GM06990 (cell line): ENCODE results near the gene TMEM229B.
A peak's percentile ranks its signal among the peaks of the same experiment; 100 is the strongest.

ENCODE experiments used
- DNase-seq: peaks from one replicate; pipeline ENCODE4 v3.0.0-alpha.2; 2011; ENCODE audit not compliant: insufficient read length; ENCODE audit errors: extremely low read depth
- H3K27me3 ChIP-seq: replicated peaks from 2 replicates; pipeline ENCODE4 v1.6.0; 2011; ENCODE audit warnings: low read length; ENCODE audit not compliant: control insufficient read depth, insufficient read depth
- H3K36me3 ChIP-seq: 2 replicates; pipeline ENCODE4 v1.5.1; 2011; ENCODE audit warnings: low read length; ENCODE audit not compliant: control insufficient read depth, insufficient read depth
- H3K4me3 ChIP-seq: replicated peaks from 2 replicates; pipeline ENCODE4 v1.5.1; 2011; ENCODE audit warnings: low read depth, mild to moderate bottlenecking, control low read depth, low read length
- TF ChIP-seq, protein P1 (sequence below): IDR thresholded peaks from 2 replicates; pipeline ENCODE4 v1.5.1; 2011; ENCODE audit warnings: low read length, control low read depth, mild to moderate bottlenecking, inconsistent platforms; ENCODE audit not compliant: insufficient read depth, poor library complexity, severe bottlenecking

TMEM229B gene

DNA sequence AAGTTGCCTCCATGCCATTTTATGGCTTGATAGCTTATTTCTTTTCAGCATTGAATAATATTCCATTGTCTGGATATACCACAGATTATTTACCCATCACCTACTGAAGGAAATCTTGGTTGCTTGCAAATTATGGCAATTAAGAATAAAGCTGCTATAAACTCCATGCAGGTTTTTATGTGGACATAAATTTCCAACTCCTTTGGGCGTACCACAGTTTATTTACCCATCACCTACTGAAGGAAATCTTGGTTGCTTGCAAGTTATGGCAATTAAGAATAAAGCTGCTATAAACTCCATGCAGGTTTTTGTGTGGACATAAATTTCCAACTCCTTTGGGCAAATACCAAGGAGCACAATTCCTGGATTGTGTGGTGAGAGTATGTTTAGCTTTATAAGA, 32.0 kb upstream of the TMEM229B start:
- Histone ChIP-seq H3K4me3 (no peak overlapping the region), H3K27me3 (peaks cover 2% of the 10 kb centered on the region), H3K36me3 (no peaks in the 10 kb centered on the region)
- no peak for DNase-seq
- TF ChIP-seq, protein P1, sequence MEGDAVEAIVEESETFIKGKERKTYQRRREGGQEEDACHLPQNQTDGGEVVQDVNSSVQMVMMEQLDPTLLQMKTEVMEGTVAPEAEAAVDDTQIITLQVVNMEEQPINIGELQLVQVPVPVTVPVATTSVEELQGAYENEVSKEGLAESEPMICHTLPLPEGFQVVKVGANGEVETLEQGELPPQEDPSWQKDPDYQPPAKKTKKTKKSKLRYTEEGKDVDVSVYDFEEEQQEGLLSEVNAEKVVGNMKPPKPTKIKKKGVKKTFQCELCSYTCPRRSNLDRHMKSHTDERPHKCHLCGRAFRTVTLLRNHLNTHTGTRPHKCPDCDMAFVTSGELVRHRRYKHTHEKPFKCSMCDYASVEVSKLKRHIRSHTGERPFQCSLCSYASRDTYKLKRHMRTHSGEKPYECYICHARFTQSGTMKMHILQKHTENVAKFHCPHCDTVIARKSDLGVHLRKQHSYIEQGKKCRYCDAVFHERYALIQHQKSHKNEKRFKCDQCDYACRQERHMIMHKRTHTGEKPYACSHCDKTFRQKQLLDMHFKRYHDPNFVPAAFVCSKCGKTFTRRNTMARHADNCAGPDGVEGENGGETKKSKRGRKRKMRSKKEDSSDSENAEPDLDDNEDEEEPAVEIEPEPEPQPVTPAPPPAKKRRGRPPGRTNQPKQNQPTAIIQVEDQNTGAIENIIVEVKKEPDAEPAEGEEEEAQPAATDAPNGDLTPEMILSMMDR = no peak

DNA sequence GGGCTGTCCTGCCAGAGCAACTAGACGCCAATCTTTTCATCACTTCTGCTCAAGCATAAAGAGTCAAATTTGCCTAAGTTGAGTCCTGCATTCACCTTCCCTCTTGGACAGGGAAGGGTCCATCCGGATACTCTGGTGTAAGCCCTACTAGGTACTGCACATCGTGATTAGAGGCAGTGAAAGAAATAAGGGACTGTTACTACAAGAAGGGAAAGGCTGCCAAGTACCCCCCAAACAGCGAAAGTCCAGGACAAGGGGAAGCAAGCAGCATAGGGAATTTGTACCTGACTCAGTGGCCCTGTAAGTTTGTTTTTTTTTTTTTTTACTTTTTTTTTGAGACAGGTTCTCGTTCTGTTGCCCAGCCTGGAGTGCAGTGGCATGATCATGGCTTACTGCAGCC, 30.9 kb upstream of the TMEM229B start:
- H3K4me3 ChIP-seq = no peak overlapping the region
- DNase-seq = no peak
- TF ChIP-seq, protein P1 = no peak
- H3K27me3 ChIP-seq = peaks cover 2% of the 10 kb centered on the region
- no peaks in the 10 kb centered on the region for H3K36me3 ChIP-seq

DNA sequence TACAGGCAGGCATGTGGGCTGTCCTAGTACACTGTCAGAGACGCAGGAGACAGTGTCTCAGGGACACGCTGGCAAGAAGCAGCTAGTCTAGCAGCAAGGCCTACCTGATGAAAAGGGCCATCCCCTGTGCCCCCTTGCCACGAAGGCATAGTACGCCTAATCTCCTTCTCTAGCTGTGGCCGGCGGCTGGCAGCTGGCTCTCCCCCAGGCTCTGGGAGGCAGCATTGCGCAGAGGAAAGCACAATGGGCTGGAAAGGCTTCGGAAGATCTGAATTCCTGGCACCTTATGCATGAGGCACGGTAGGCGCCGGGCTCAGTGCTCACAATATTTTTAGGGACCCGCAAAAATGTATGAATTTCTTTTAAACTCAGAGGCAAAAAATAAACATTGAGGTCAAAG, 28.6 kb upstream of the TMEM229B start:
- TF ChIP-seq, protein P1 = no peak
- no peak for DNase-seq
- H3K27me3 ChIP-seq = no peaks in the 10 kb centered on the region; the same call in 1 of the 2 replicates

DNA sequence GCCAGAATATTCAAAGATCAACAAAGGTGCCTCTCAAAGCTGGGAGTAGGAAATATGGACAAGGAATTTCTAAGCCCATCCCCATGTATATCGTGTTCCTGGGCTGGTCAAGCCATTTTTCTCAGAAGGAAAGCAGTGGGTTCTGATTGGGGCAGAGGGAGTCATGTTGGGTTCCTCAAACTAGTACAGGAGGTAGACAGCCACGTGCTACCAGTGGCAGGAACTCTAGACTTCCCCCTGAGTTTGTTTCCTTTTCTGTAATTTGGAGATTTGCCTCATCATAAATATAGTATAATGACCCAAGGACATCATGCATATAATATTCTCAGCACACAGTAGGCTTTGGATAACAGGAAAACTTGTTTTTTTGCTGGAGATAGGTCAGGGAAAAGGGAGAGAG, 28.2 kb upstream of the TMEM229B start:
- no peaks in the 10 kb centered on the region; the same call in 1 of the 2 replicates for H3K27me3 ChIP-seq
- no peak for DNase-seq

More for the DNA sequence above, 28.6 kb upstream of the TMEM229B start:
- H3K36me3 ChIP-seq = no peaks in the 10 kb centered on the region
- H3K4me3 ChIP-seq = no peak overlapping the region

DNA sequence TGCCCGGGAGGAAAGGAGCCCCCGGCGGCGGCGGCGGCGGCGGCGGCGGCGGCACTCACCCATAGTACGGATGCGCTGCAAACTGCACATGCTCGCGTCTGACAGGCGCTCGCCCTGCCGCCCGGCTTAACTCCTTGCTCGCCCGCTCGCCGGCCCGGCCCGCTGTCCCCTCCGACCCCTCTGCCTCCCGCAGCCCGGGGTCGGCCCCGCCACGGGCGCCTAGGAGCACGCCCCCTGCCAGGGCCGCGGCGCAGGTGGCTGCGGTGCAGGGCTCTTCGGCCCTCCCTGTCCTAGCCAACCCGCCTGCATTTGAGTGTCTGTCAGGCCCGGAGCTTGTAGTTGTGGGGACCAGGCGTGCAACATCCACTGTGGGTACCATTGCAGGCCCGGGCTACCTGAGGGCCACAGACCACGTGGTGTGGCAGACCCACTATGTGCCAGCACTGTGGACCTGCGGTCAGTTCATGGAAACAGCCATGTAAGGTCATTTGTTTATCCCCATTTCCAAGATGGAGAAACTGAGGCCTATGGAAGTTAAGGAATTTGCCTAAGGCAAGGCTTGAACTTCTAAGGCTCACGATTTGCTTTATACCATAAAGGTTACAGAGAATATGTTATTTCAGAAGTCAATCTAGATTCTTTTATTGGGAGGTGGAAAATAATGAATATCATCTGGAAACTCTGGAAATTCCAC, 27.0 kb upstream of the TMEM229B start:
- TF ChIP-seq, protein P1 = no peak
- H3K27me3 ChIP-seq = no peaks in the 10 kb centered on the region; the same call in 1 of the 2 replicates
- peak; percentile 40 for DNase-seq
- H3K4me3 ChIP-seq = peak overlapping the region; percentile 66
- no peaks in the 10 kb centered on the region for H3K36me3 ChIP-seq

More for the DNA sequence above, 28.2 kb upstream of the TMEM229B start:
- Histone ChIP-seq H3K4me3 (no peak overlapping the region), H3K36me3 (no peaks in the 10 kb centered on the region)
- TF ChIP-seq, protein P1 = no peak
